SW 1271 (cell line): ENCODE measurements around the gene DAPL1.
"Not testable (repeated sequence)": the region's sequence is repeated elsewhere in the genome, so short reads cannot be mapped to it uniquely, and the experiment has no call there.

Experiments
- DNase-seq, 2 experiments: peaks; one replicate each; lab custom pipeline; 2025; lab: John Stamatoyannopoulos, UW

The DAPL1 gene

DNA sequence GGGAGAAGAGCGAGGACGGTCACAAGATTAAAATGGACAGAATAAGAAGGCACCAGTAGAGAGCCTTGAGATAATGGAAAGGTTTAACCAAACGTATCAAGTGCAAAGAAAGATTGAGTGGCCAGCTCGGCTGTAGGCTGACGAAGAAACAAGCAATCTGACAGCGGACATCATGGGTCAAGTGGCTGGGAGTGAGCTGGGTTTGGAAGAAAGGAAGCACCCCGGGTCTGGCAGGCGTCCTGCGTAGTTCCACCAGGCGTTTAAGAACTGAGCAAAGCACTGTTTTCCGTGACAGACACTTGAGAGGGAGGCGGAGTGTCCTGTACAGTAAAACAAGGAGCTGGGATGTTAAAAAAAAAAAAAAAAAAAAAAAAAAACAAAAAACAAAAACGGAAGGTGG, 27.1 kb downstream of the DAPL1 start:
- DNase-seq, result no peak

DNA sequence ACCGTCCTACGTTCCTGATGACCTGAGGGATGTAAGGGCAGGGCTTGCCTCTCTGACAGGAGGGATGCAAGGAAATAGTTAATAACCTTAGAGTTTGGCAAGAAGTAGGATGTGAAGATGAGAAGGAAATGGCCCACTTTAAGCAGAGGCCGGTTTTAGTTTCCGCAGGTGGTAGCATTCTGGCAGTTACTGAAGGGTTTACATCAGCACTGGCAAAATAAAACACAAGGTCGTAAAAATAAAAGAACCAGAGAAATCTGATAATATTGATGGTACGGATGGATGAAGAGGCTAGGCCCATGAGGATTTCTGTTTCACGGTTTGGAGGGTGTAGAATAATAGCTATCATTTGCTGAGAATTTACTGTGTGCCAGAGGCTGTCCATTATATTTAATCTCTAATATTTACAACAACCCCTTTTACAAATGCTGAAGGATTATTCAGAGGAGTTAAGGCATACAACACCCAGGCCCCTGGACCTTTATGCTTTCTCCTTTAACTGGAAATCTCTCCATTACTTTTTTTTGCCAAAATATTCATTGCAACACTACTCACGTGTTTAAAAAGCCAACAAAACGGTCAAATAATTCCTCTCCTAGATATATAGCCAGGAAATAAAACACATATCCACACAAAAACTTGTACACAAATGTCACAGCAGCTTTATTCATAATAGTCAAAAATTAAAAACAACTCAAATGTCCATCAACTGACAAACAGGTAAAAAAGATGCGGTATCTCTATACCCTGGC, 28.5 kb downstream of the DAPL1 start:
- DNase-seq, result no peak

DNA sequence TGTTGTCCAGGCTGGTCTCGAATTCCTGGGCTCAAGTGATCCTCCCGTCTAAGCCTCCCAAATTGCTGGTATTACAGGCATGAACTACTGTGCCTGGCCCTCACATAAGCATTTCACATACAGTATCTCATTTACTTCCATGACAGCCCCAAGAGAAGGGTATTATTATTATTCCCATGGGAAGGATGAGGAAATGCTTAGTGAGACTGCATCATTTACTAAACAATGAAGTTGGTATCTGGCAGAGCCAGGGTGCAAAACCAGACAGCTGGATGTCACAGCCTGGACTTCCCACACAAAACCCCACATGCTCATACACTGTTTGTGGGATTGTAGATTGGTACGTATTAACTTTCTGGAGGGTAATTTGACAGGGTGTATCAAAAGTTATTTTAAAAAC, 29.9 kb downstream of the DAPL1 start:
- DNase-seq, result no peak

DNA sequence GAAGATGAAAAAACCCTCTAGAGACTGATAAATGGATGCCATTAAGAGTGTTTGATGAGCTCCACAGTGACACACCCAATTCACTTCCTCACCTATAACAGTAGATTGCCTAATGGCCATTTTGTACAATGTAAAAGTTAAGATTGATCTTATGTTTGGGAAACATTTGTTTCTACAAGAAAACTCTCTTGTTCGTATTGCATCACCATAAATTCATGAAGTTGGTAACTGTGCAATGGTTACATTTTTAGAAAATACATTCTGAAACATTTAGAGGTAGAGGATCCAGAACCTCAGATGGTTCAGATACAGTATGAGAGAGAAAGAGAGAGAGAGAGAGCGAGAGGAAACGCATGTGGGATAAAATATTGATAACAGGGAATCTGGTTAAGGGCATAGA, 31.8 kb downstream of the DAPL1 start:
- no peak for DNase-seq

DNA sequence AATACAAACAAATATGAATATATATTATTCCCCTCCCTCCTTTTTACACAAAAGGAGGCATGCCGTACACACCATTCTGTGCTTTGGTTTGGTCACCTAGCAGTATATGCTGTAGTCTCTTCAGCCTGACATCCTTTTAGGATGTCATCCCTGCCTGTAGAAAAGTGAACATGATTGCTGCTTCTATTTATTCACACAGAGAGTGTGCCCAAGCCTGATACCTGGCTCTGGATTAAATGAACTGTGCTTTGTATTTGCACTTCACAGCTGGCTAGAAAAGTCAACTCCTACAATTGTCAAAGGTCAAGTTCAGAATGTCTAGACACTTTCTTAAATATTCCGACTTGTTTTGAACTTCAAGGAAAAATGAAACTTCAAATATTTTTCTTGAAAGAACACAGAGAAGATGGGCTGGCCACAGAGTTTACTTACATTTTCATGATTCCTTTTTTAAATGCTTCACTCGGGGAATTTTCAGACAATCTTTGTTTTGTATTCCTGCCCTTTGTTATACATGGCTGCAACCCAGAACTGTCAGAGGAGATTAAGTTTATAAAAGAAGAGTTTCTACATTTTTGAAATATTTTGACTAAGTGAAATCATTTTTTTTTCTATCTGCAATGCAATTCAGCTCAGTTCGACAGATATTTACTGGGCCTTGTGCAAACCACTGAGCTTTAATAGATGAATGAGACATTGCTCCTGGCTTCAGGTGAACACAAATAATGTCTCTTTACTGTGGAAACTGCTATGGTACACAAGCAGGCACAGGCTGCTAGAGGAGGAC, 33.5 kb downstream of the DAPL1 start:
- no peak for DNase-seq

DNA sequence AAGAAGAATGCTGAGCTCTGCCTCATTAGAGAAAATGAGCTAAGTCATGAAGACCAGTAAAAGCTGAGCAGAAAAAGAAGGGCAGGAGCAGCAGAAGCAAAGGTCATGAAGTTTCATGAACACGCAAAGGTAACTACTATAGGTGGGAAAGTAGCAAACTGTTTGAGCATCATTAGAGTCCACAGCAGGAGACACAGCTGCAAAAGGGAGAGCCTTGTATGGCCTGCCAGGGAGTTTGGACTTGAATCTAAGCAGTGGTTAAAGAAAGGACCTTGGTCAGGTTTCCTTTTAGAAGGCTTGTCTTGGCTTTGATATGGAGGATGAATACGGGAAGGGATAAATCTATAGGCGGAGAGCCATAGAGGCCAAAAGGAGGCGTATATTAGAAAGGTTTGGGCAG, 34.0 kb downstream of the DAPL1 start:
- no peak for DNase-seq

DNA sequence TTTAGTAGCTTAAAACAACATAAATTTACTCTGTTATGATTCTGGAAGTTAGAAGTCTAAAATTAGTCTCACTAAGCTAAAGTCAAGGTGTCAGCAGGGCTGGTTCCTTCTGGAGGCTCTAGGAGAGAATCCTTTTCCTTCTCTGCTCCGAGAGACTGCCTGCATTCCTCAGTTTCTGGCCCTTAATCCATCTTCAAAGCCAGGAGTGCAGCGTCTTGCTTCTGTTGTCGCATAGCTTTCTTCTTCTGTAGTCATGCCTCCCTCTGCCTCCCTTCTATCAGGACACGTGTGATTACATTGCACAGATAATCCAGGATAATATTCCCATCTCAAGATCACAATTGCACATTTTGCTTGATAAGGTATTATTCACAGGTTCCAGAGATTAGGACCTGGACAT, 35.1 kb downstream of the DAPL1 start:
- DNase-seq, result no peak

DNA sequence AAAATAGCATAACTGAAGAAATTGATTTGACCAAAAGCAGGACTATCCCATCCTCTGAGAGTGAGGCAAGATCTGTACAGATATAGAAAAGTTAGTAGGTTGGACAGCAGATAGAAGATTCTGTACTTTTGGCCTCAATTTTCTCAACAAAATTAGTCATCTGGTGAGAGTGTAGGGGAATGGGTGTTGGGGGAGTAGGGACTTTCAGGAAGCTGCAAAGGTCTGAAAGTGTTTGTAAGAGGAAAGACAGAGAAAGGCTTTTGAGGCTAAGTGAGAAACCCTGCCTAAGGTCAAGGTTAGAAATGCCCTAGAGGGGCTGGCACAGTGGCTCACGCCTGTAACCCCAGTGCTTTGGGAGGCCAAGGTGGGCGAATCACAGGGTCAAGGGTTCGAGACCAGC, 40.3 kb downstream of the DAPL1 start:
- no peak for DNase-seq

DNA sequence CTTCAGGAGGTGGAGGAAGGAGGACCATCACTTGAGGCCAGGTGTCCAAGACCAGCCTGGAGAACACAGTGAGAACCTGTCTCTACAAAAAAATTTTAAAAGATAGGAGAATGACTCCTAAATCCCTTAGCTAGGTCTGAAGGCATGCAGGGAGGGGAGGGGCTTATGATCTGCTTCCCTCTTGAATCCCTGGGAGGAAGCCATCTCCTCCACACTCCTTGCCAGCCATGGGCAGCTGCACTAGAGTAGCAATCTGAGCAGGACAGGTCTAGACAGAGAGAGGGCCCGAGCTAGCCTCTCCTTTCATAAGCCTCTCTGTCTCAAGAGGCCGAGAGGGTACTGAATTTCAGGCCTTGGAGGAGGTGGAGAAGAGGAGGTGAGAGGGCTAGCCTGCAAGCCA, 42.5 kb downstream of the DAPL1 start:
- DNase-seq, result no peak

DNA sequence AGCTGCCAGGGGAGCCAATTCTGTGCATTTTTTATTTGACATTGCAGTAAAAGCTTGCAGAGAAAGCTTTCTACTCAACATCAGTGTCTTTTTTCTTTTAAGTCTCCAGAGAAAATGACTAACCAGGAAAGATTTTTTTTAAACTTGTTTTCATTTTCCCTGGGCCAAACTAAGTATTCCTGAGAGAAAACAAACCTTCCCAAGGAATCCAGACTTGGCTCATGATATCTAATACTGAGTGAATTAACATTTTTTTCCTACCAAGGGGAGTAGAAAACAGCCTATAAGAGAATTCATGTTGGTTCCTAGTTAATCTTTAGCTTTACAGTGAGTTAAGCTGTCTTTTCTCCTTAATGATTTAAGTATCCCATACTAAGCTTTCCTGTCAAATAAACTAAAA, 46.7 kb downstream of the DAPL1 start:
- DNase-seq, result no peak

DNA sequence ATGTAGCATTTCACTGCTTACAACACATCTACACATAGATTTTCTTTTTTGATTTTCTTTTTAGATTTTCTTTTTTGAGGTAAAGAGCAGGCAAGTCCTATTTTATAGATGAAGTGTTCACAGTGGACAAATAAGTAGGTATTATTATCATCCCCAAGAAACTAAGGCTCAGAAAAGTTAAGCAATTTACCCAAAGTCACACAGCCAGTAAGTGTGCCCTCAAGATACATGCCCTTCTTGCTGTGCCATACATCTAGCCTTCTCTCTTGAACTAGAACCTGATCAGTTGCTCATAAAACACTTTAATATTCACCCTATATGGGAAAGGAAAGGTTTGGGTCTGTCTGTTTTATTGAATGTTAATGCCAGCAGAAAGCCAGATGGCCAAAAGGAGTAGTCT, 50.3 kb downstream of the DAPL1 start:
- no peak for DNase-seq

DNA sequence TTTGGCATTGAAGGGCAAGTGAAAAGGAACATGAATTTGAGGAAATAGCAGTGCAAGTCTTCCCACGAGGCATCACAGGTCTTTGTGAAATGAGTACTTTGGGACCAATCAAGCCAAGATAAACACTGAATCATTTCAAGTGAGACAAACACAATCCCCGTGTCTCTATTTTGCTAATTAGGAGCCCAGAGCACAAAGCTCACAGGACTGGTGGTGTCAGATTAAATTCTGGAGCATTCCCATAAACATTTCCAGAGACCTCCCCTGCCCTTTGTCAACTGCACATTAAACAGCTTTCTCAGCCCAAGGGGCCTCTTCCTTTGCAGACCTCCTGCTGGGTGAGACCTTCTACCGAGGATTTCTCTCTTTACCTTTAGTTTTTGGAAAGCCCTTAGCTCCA, 50.7 kb downstream of the DAPL1 start:
- no peak for DNase-seq

DNA sequence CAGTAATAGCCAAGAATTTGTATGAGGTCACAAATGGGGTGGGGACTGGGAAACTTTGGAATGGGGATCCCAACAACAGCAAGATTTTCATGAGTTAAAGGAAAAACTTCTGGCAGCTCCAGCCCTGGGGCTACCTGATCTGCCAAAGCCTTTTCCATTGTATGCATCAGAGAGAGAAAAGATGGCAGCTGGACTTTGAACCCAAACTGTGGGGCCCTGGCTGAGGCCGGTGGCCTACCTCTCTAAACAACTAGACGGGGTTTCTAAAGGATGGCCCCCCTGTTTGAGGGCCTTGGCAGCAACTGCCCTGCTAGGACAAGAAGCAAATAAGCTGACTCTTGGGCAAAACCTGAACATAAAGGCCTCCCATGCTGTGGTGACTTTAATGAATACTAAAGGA, 52.4 kb downstream of the DAPL1 start:
- not testable (repeated sequence) for DNase-seq

DNA sequence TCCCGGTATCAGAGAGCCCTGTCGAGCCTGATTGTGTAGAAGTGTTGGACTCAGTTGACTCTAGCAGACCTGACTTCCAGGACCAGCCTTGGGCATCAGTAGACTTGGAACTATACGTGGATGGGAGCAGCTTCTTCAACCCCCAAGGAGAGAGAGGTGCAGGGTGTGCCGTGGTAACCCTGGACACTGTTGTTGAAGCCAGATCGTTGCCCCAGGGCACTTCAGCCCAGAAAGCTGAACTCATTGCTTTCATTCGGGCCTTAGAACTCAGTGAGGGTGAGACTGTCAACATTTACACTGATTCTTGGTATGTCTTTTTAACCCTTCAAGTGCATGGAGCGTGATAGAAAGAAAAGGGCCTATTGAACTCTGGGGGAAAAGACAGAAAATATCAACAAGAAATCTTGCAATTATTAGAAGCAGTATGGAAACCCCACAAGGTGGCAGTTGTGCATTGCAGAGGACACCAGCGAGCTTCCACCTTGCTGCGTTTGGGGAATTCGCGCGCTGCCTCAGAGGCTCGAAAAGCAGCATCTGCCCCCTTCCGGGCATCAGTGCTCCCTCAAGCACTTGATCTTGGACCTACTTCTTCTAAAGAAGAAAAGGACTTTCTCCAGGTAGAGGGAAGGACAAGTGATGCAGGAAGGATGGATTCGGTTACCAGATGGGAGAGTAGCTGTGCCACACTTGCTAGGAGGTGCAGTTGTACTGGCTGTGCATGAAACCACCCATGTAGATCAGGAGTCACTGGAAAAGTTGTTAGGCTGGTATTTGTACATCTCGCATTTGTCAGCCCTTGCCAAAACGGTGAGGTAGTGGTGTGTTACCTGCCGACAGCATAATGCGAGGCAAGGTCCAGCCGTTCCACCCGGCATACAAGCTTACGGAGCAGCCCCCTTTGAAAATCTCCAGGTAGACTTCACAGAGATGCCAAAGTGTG, 53.2 kb downstream of the DAPL1 start:
- DNase-seq, result not testable (repeated sequence)

DNA sequence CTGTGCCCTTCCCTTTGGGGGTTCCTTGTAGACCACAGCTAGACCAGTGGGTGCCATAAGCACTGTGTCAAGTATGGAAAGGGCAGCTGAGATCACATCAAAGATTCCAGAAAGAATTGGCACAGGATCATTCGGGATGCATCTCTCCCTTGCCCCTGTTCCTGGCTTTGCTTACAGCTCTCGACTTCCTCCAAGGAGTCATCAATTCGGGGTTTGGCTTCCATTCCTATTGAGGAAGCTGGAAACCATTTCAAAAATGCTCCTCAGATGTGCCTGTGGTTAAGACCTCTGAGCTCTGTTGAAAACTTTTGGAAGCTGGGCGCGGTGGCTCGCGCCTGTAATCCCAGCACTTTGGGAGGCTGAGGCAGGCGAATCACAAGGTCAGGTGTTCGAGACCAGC, 65.1 kb downstream of the DAPL1 start:
- DNase-seq, result not testable (repeated sequence)

DNA sequence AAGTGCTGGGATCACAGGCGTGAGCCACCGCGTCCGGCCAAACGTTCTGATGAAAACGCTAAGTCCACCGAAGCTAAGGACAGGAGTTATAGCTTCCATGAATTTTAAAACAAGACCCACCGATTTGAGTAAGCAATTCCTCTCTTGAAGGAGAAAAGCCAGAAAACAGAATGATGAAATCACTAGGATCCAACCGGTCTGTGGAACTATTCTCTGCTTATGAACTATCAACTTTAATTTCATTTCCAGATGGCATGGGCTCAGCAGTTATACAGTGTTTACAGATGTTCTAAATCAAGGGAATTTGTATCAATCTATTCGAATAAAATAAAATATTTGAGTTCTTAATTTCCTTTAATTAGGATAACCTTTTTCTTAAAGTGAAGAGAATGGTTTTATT, 66.5 kb downstream of the DAPL1 start:
- not testable (repeated sequence) for DNase-seq

DNA sequence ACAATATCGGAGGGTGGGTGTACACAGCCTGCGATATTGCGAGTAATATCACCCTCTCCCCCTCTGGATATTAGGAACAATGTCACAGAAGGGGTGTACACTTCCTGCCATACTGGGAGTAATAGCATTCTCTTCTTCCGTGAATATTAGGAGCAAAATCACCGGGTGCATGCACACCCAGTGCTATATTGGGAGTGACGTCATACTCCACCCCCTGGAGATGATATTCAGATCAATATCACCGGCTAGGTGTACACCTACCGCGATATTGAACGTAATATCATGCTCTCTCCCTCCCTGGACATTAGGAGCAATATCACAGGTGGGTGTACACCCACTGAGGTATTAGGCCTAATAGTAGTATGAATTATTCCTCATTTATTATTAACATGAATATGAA, 70.4 kb downstream of the DAPL1 start:
- DNase-seq, result not testable (repeated sequence)
